ENCODE measurements around the gene PTGER1.

PTGER1 gene

DNA sequence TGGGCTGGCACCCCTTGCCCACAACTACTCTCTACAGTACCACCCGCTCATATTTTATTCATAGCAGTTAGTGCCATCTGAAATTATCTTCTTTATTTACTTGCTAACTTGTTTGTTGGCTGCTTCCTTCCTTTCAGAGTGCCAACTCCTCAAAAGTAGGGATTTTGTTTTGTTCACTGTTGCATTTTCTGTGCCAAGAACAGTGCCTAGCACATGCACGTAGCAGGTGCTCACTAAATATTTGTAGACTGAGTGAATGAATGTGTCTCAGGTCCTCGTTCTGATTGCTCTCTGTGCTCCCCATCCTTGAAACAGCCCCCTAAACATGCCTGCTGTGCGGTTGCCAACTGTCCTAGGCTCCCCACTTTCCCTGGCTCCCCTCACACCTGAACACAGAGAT, 19.3 kb upstream of the PTGER1 start:
- H3K4me3 Mint-ChIP-seq: no peak overlapping the region
- H3K36me3 Mint-ChIP-seq (ENCODE audit: low read depth): peaks cover 22% of the 10 kb centered on the region
- peaks cover 34% of the 10 kb centered on the region for H3K4me1 Mint-ChIP-seq (ENCODE audit: low read depth)
- intact Hi-C loops (cut with micrococcal nuclease): no loop called here
- no peak overlapping the region for H3K27ac Mint-ChIP-seq
- peaks cover 15% of the 10 kb centered on the region for H3K27me3 Mint-ChIP-seq
- no peaks in the 10 kb centered on the region for H3K9me3 Mint-ChIP-seq

GRCh38 chr19:14492756-14493337, 17.7 kb upstream of the PTGER1 start:
- intact Hi-C loops (cut with micrococcal nuclease): no loop called here
- H3K9me3 Mint-ChIP-seq: no peaks in the 10 kb centered on the region
- H3K4me1 Mint-ChIP-seq (ENCODE audit: low read depth): peaks cover 33% of the 10 kb centered on the region
- H3K36me3 Mint-ChIP-seq (ENCODE audit: low read depth): peaks cover 33% of the 10 kb centered on the region
- peaks cover 15% of the 10 kb centered on the region for H3K27me3 Mint-ChIP-seq
- H3K27ac Mint-ChIP-seq: no peak overlapping the region
- H3K4me3 Mint-ChIP-seq: no peak overlapping the region

DNA sequence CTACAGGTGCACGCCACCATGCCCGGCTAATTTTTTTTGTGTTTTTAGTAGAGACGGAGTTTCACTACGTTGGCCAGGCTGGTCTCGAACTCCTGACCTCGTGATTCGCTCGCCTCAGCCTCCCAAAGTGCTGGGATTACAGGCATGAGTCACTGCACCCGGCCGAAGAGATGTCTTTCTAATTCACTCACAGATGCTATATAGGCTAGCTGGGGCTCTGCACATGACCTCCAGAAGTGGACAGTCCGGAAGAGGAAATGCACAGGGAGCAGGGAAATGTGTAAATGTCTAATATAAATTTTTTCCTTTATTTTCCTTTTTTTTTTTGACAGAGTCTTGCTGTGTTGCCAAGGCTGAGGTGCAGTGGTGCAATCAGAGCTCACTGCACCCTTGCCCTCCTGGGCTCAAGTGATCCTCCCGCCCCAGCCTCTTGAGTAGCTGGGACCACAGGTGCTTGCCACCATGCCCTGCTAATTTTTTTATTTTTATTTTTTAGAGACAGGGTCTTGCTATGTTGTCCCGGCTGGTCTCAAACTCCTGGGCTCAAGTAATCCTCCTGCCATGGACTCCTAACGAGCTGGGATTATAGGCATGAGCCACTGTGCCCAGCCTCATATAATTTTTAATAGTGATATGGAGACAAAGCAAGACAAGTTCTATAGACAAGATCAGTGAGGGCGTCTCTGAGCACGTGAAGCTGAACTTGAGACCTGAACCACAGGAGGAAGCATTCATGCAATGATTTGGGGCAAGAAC, 12.4 kb upstream of the PTGER1 start:
- Mint-ChIP-seq H3K36me3 (ENCODE audit: low read depth) (peaks cover 36% of the 10 kb centered on the region), H3K27ac (no peak overlapping the region), H3K27me3 (no peaks in the 10 kb centered on the region), H3K4me3 (no peak overlapping the region), H3K9me3 (no peaks in the 10 kb centered on the region), H3K4me1 (ENCODE audit: low read depth) (peaks cover 6% of the 10 kb centered on the region)
- intact Hi-C loops (cut with micrococcal nuclease): no loop called here

DNA sequence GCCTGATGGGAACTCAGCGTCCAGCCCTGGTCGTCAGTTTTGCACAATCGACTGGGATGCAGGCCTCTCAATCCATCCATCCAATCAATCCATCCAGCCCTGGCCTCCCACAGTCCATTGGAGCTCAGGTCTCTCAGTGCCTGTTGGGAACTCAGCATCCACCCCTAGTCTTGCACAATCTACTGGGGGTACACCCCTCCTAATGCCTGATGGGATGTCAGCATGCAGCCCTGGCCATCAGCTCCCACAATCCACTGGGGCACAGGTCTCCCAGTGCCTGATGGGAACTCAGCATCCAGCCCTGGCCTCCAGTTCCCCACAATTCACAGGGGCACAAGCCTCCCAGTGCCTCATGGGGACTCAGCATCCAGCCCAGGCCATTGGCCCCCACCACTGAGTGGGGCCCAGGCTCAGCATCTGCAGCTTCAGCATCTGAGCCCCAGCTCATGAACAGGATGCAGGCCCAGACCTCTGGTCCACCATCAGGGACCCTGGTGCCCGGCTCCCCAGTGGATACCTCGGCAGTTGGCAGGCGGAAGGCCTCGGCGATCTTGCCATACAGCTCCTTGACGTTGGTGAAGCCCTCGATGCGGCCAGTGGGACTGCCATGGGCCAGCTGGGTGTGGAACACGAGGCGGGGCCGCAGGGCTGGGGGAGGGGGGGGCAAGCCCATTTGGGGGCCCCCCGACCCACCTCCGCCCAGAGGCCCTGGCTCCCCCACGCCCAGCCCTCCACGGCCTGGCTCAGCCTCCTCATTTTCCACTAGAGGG, 7.2 kb upstream of the PTGER1 start:
- H3K9me3 Mint-ChIP-seq: no peaks in the 10 kb centered on the region
- H3K27ac Mint-ChIP-seq: no peak overlapping the region
- peaks cover 37% of the 10 kb centered on the region for H3K36me3 Mint-ChIP-seq (ENCODE audit: low read depth)
- H3K27me3 Mint-ChIP-seq: peaks cover 20% of the 10 kb centered on the region
- intact Hi-C loops (cut with micrococcal nuclease): no loop called here
- no peak overlapping the region for H3K4me3 Mint-ChIP-seq
- peaks cover 12% of the 10 kb centered on the region for H3K4me1 Mint-ChIP-seq (ENCODE audit: low read depth)

DNA sequence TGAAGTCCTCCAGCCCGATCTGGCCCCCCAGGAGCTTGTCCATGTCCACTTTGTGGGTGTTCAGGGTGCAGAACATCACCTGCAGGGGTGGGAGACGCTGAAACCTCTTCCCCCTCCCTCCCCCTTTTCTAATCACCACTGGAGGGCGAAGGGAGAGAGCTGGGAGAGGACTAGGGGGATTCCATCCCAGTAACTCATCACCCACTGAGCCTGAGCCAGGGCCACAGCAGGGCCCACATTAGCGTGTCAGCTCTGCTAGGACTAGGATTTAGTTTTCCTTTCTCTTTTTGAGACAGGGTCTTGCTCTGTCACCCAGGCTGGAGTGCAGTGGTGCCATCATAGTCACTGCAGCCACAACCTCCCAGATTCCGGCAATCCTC, 5.5 kb upstream of the PTGER1 start:
- H3K27ac Mint-ChIP-seq: no peak overlapping the region
- intact Hi-C loops (cut with micrococcal nuclease): loop anchor here (2.0 kb wide), 1 partner anchor 48 kb away; the partner anchor contains the start of gene PKN1
- peaks cover 36% of the 10 kb centered on the region for H3K27me3 Mint-ChIP-seq
- peaks cover 37% of the 10 kb centered on the region for H3K36me3 Mint-ChIP-seq (ENCODE audit: low read depth)
- no peak overlapping the region for H3K4me3 Mint-ChIP-seq
- no peaks in the 10 kb centered on the region for H3K9me3 Mint-ChIP-seq
- H3K4me1 Mint-ChIP-seq (ENCODE audit: low read depth): peaks cover 18% of the 10 kb centered on the region

DNA sequence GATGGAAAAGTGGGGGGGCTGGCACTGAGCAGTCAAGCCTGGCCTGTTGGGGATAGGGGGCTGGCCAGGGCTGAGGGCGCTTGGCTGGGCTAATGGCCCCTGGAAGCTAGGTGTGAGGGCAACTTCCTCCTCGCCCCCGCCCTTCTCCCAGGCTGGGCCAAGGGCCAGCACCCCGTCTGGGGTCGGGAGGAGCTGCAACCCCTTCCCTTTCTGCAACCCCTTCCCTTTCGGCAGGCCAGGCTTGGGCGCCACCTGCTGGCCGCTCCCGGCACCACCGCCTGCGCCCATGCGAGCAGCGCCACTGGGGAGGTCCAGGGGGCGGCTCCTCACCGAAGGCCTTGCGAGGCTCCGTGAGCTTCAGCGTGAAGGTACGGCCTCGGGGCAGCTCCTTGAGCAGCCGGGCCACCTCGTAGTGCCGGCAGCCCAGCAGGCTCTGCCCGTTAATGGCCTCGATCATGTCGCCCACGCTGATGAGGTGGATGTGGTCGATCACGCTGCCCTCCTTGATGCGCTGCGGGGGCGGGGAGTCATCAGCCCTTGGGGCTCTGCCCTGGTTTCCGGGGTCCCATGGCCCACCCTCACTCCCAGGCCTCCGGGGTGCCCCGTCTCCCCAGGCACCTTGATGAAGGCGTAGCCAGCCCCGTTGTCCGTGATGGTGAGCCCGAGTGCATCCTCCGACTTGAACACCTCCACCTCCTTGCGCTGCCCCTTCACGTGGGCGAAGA, 5.0 kb upstream of the PTGER1 start:
- Mint-ChIP-seq H3K27me3 (peaks cover 42% of the 10 kb centered on the region), H3K4me3 (no peak overlapping the region), H3K36me3 (ENCODE audit: low read depth) (peaks cover 37% of the 10 kb centered on the region), H3K4me1 (ENCODE audit: low read depth) (peaks cover 23% of the 10 kb centered on the region), H3K27ac (no peak overlapping the region), H3K9me3 (no peaks in the 10 kb centered on the region)
- intact Hi-C loops (cut with micrococcal nuclease): loop anchor here (2.0 kb wide), 1 partner anchor 47 kb away; the partner anchor contains the start of gene PKN1

- H3K27me3 Mint-ChIP-seq: peaks cover 49% of the 10 kb centered on the region
- H3K4me3 Mint-ChIP-seq: no peak overlapping the region
- no peak overlapping the region for H3K27ac Mint-ChIP-seq
- no peaks in the 10 kb centered on the region for H3K9me3 Mint-ChIP-seq
- H3K4me1 Mint-ChIP-seq (ENCODE audit: low read depth): peaks cover 30% of the 10 kb centered on the region
- peaks cover 37% of the 10 kb centered on the region for H3K36me3 Mint-ChIP-seq (ENCODE audit: low read depth)
- intact Hi-C loops (cut with micrococcal nuclease): no loop called here
Measured at GRCh38 chr19:14479309-14479974, 4.3 kb upstream of the PTGER1 start.

GRCh38 chr19:14478113-14478545, 3.0 kb upstream of the PTGER1 start:
- H3K9me3 Mint-ChIP-seq: no peaks in the 10 kb centered on the region
- H3K36me3 Mint-ChIP-seq (ENCODE audit: low read depth): peaks cover 37% of the 10 kb centered on the region
- no peak overlapping the region for H3K4me3 Mint-ChIP-seq
- H3K27ac Mint-ChIP-seq: no peak overlapping the region
- intact Hi-C loops (cut with micrococcal nuclease): no loop called here
- peaks cover 60% of the 10 kb centered on the region for H3K27me3 Mint-ChIP-seq
- H3K4me1 Mint-ChIP-seq (ENCODE audit: low read depth): peaks cover 35% of the 10 kb centered on the region

- Mint-ChIP-seq H3K27me3 (peaks cover 66% of the 10 kb centered on the region), H3K9me3 (no peaks in the 10 kb centered on the region), H3K4me1 (ENCODE audit: low read depth) (peaks cover 40% of the 10 kb centered on the region), H3K4me3 (no peak overlapping the region), H3K36me3 (ENCODE audit: low read depth) (peaks cover 34% of the 10 kb centered on the region), H3K27ac (no peak overlapping the region)
- intact Hi-C loops (cut with micrococcal nuclease): no loop called here
Measured at GRCh38 chr19:14477418-14478112, 2.4 kb upstream of the PTGER1 start.

- Mint-ChIP-seq H3K27me3 (peaks cover 73% of the 10 kb centered on the region), H3K36me3 (ENCODE audit: low read depth) (peaks cover 30% of the 10 kb centered on the region), H3K27ac (no peak overlapping the region)
Measured at GRCh38 chr19:14476673-14477401, 1.7 kb upstream of the PTGER1 start.

GRCh38 chr19:14476327-14476672, 1.1 kb upstream of the PTGER1 start:
- Mint-ChIP-seq H3K4me3 (no peak overlapping the region), H3K4me1 (ENCODE audit: low read depth) (peaks cover 52% of the 10 kb centered on the region), H3K27me3 (peaks cover 78% of the 10 kb centered on the region), H3K36me3 (ENCODE audit: low read depth) (peaks cover 33% of the 10 kb centered on the region), H3K27ac (no peak overlapping the region), H3K9me3 (no peaks in the 10 kb centered on the region)
- intact Hi-C loops (cut with micrococcal nuclease): no loop called here

More at GRCh38 chr19:14476673-14477401, 1.7 kb upstream of the PTGER1 start:
- H3K4me3 Mint-ChIP-seq: no peak overlapping the region
- H3K9me3 Mint-ChIP-seq: no peaks in the 10 kb centered on the region
- intact Hi-C loops (cut with micrococcal nuclease): no loop called here
- H3K4me1 Mint-ChIP-seq (ENCODE audit: low read depth): peaks cover 48% of the 10 kb centered on the region

DNA sequence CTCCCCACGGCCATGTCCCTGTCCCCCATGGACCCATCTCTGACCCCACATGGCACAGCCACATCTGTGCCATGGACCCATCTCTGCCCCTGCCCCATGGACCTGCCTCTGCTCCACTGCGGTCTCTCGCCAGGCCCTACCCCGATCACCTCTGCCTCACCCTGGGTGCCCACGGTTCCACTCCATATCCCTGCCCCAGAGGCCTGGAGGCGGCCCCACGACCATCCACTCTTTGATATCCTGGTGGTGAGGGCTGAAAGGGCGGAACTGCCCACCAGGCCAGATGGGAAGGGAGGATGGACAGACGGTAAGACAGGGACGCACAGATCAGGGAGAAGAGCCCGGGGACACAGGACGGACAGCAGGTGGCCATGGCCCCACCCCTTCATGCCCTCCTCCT, 327 bp downstream of the PTGER1 start:
- H3K4me3 Mint-ChIP-seq: no peak overlapping the region

More for the DNA sequence above, 327 bp downstream of the PTGER1 start:
- Mint-ChIP-seq H3K27me3 (peaks cover 75% of the 10 kb centered on the region), H3K27ac (no peak overlapping the region), H3K9me3 (no peaks in the 10 kb centered on the region), H3K36me3 (ENCODE audit: low read depth) (peaks cover 48% of the 10 kb centered on the region), H3K4me1 (ENCODE audit: low read depth) (peaks cover 52% of the 10 kb centered on the region)
- intact Hi-C loops (cut with micrococcal nuclease): loop anchor here (5.0 kb wide), 1 partner anchor 43 kb away; the partner anchor contains the start of gene PKN1
